ENCODE data around the gene ZNF639. TPM values are rescaled to one million over a fixed set of nuclear protein-coding genes. Genes with fewer than 3 reads are reported as not detected.
"Not testable (repeated sequence)": the region's sequence is repeated elsewhere in the genome, so short reads cannot be mapped to it uniquely, and the experiment has no call there.

Gene ZNF639
- total RNA-seq, 1 experiment from 2014 or later: 47.5 TPM

GRCh38 chr3:179307362-179307761, 15.5 kb upstream of the ZNF639 start:
- H4K20me1 ChIP-seq (ENCODE audit: insufficient read depth); ATAC-seq; H3K4me1 ChIP-seq (ENCODE audit: control insufficient read depth in 1 of 2, insufficient read depth in 2 of 2, low read length in 2 of 2); H2AFZ ChIP-seq (ENCODE audit: low read depth, low read length, poor library complexity, severe bottlenecking); DNase-seq (ENCODE audit: low read depth, low spot score); H3K4me3 ChIP-seq (replicated peaks in 1 of 2; ENCODE audit: low read depth in 1 of 2, low read length in 2 of 2); RAD21 ChIA-PET (ENCODE audit: low non-redundant PET in 1 of 2, low total read pairs in 2 of 2, uncharacterized antibody in 2 of 2, unreplicated experiment in 2 of 2); H3K79me2 ChIP-seq (ENCODE audit: insufficient read depth, low read length); intact Hi-C loops (cut with micrococcal nuclease); CTCF ChIA-PET; POLR2A ChIA-PET; H3K9me2 ChIP-seq (ENCODE audit: insufficient read depth); H3K36me3 ChIP-seq (ENCODE audit: control insufficient read depth in 1 of 2, insufficient read depth in 2 of 2, low read length in 2 of 2); H3K27ac ChIP-seq (ENCODE audit: low read depth, low read length); H3K4me2 ChIP-seq (ENCODE audit: low read length); H3K27me3 ChIP-seq (ENCODE audit: insufficient read depth, low read length); BruUV-seq (replicated peaks); H3K9ac ChIP-seq (ENCODE audit: low read length); H3K9me3 ChIP-seq (ENCODE audit: control insufficient read depth in 1 of 2, insufficient read depth in 1 of 2, low read depth in 1 of 2, low read length in 2 of 2): not testable (repeated sequence)

GRCh38 chr3:179308001-179308400, 14.8 kb upstream of the ZNF639 start:
- ChIA-PET RAD21 (ENCODE audit: low non-redundant PET in 1 of 2, low total read pairs in 2 of 2, uncharacterized antibody in 2 of 2, unreplicated experiment in 2 of 2) (no interaction called here), CTCF (no interaction called here)
- no peak for TF ChIP-seq SIN3A (IDR thresholded peaks at IDR 0.05; ENCODE audit: low read depth)
- no peak for TF ChIP-seq JUND (IDR thresholded peaks at IDR 0.05)
- no peak for TF ChIP-seq CEBPB (IDR thresholded peaks at IDR 0.05; ENCODE audit: low read depth)
- TF ChIP-seq EZH2 (IDR thresholded peaks at IDR 0.05): no peak
- no peak for TF ChIP-seq EGR1 (IDR thresholded peaks at IDR 0.05; ENCODE audit: low read depth)
- no peak for TF ChIP-seq FOSL1 (IDR thresholded peaks at IDR 0.05; ENCODE audit: low read depth)
- TF ChIP-seq POLR2A (IDR thresholded peaks at IDR 0.05; ENCODE audit: borderline replicate concordance, extremely low read depth, insufficient read depth, insufficient read length): no peak
- no peak for TF ChIP-seq ELF1 (IDR thresholded peaks at IDR 0.05; ENCODE audit: borderline replicate concordance, low read depth)
- TF ChIP-seq SRF (IDR thresholded peaks at IDR 0.05; ENCODE audit: low read depth): no peak
- no peak for TF ChIP-seq EZH2phosphoT487 (IDR thresholded peaks at IDR 0.05; ENCODE audit: borderline replicate concordance)
- TF ChIP-seq RAD21 (IDR thresholded peaks at IDR 0.05; ENCODE audit: low read depth): no peak
- TF ChIP-seq CTCF (IDR thresholded peaks at IDR 0.05 in 2 of 3, conservative IDR thresholded peaks at IDR 0.05 in 1 of 3; ENCODE audit: borderline replicate concordance in 1 of 3, insufficient read depth in 1 of 3, low read depth in 2 of 3, low read length in 2 of 3): no peak
- no peak for TF ChIP-seq YY1 (IDR thresholded peaks at IDR 0.05; ENCODE audit: extremely low read depth, insufficient replicate concordance, low read depth, low read length)
- no peak for TF ChIP-seq POLR2AphosphoS5 (IDR thresholded peaks at IDR 0.05; ENCODE audit: low read depth, low read length)
- no peak for TF ChIP-seq SP1 (IDR thresholded peaks at IDR 0.05; ENCODE audit: low read depth)

More at GRCh38 chr3:179308001-179308400, 14.8 kb upstream of the ZNF639 start:
- H3K9me3 ChIP-seq (ENCODE audit: control insufficient read depth in 1 of 2, insufficient read depth in 1 of 2, low read depth in 1 of 2, low read length in 2 of 2): no peaks in the 10 kb centered on the region
- H3K79me2 ChIP-seq (ENCODE audit: insufficient read depth, low read length): no peaks in the 10 kb centered on the region
- H3K36me3 ChIP-seq (ENCODE audit: control insufficient read depth in 1 of 2, insufficient read depth in 2 of 2, low read length in 2 of 2): no peaks in the 10 kb centered on the region
- no peaks in the 10 kb centered on the region for H3K27me3 ChIP-seq (ENCODE audit: insufficient read depth, low read length)
- no peak overlapping the region for H3K4me3 ChIP-seq (replicated peaks in 1 of 2; ENCODE audit: low read depth in 1 of 2, low read length in 2 of 2)
- POLR2A ChIA-PET: no interaction called here
- no peaks in the 10 kb centered on the region for H3K9me2 ChIP-seq (ENCODE audit: insufficient read depth)
- ATAC-seq (no peak), DNase-seq (ENCODE audit: low read depth, low spot score) (no peak)
- intact Hi-C loops (cut with micrococcal nuclease): no loop called here
- no peaks in the 10 kb centered on the region for H4K20me1 ChIP-seq (ENCODE audit: insufficient read depth)
- no TSS peak for BruUV-seq (replicated peaks)
- H3K27ac ChIP-seq (ENCODE audit: low read depth, low read length): no peak overlapping the region
- no peaks in the 10 kb centered on the region for H3K4me1 ChIP-seq (ENCODE audit: control insufficient read depth in 1 of 2, insufficient read depth in 2 of 2, low read length in 2 of 2)
- H3K9ac ChIP-seq (ENCODE audit: low read length): no peak overlapping the region
- H2AFZ ChIP-seq (ENCODE audit: low read depth, low read length, poor library complexity, severe bottlenecking): no peak overlapping the region
- no peak overlapping the region for H3K4me2 ChIP-seq (ENCODE audit: low read length)
